ENCODE measurements around the gene RPS6KB1.
A peak's percentile ranks its signal among the peaks of the same experiment; 100 is the strongest.
"Not testable (repeated sequence)": the region's sequence is repeated elsewhere in the genome, so short reads cannot be mapped to it uniquely, and the experiment has no call there.

RPS6KB1 gene

GRCh38 chr17:59851439-59852375 is 41.2 kb upstream of the RPS6KB1 start:
- Histone ChIP-seq H3K27ac (replicated peaks) (no peak overlapping the region), H3K4me3 (replicated peaks; ENCODE audit: insufficient read depth, low read length) (no peak overlapping the region), H3K27me3 (ENCODE audit: insufficient read depth, poor library complexity, severe bottlenecking) (no peaks in the 10 kb centered on the region)
- no peak for DNase-seq (ENCODE audit: low read depth in 1 of 2, low spot score in 1 of 2)
- TF ChIP-seq POLR2AphosphoS5 (IDR thresholded peaks at IDR 0.05; ENCODE audit: low read depth) (no peak), REST (IDR thresholded peaks at IDR 0.05; ENCODE audit: insufficient replicate concordance, low read depth) (no peak), CTCF (IDR thresholded peaks at IDR 0.05; ENCODE audit: insufficient read depth, low read length) (no peak), SPI1 (IDR thresholded peaks at IDR 0.05; ENCODE audit: borderline replicate concordance, low read depth) (no peak), GABPA (IDR thresholded peaks at IDR 0.05; ENCODE audit: low read depth) (no peak)

- H3K27me3 ChIP-seq (ENCODE audit: insufficient read depth, poor library complexity, severe bottlenecking); H3K27ac ChIP-seq (replicated peaks); H3K4me3 ChIP-seq (replicated peaks; ENCODE audit: insufficient read depth, low read length); DNase-seq (ENCODE audit: low read depth in 1 of 2, low spot score in 1 of 2): not testable (repeated sequence)
Measured at GRCh38 chr17:59852847-59853167, 40.1 kb upstream of the RPS6KB1 start.

GRCh38 chr17:59853168-59853918 is 39.6 kb upstream of the RPS6KB1 start:
- TF ChIP-seq GABPA (IDR thresholded peaks at IDR 0.05; ENCODE audit: low read depth) (no peak), POLR2AphosphoS5 (IDR thresholded peaks at IDR 0.05; ENCODE audit: low read depth) (no peak), REST (IDR thresholded peaks at IDR 0.05; ENCODE audit: insufficient replicate concordance, low read depth) (no peak), CTCF (IDR thresholded peaks at IDR 0.05; ENCODE audit: insufficient read depth, low read length) (no peak), SPI1 (IDR thresholded peaks at IDR 0.05; ENCODE audit: borderline replicate concordance, low read depth) (no peak)
- H3K27ac ChIP-seq (replicated peaks) = no peak overlapping the region
- DNase-seq (ENCODE audit: low read depth in 1 of 2, low spot score in 1 of 2) = peak in 1 of 2 experiments; percentile 23
- no peak overlapping the region for H3K4me3 ChIP-seq (replicated peaks; ENCODE audit: insufficient read depth, low read length)
- no peaks in the 10 kb centered on the region for H3K27me3 ChIP-seq (ENCODE audit: insufficient read depth, poor library complexity, severe bottlenecking)

DNA sequence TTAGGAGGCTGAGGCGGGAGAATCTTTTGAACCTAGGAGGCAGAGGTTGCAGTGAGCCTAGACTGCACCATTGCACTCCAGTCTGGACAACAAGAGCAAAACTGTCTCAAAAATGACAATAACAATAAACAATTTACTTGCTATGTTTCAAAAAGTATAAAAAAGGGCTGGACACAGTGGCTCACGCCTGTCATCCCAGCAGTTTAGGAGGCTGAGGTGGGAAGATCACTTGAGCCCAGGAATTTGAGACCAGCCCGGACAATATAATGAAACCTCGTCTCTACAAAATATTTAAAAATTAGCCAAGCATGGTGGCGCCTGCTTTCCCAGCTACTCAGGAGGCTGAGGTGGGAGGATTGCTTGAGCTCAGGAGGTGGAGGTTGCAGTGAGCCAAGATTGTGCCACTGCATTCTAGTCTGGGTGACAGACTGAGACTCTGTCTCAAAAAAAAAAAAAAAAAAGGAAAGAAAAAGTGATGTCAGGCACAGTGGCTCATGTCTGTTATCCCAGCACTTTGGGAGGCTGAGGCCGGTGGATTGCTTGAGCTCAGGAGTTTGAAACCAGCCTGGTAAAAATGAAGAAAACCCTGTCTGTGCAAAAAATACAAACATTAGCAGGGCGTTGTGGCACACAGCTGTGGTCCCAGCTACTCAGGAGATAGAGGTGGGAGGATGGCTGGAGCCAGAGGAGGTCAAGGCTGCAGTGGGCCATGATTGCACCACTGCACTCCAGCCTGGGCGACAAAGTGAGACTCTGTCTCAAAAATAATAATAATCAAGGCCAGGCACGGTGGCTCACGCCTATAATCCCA is 38.8 kb upstream of the RPS6KB1 start:
- H3K4me3 ChIP-seq (replicated peaks; ENCODE audit: insufficient read depth, low read length); H3K27ac ChIP-seq (replicated peaks); DNase-seq (ENCODE audit: low read depth in 1 of 2, low spot score in 1 of 2); H3K27me3 ChIP-seq (ENCODE audit: insufficient read depth, poor library complexity, severe bottlenecking): not testable (repeated sequence)
